NCI-H1417 treated with DMSO at 0.1 percent for 48 hours (cell line): ENCODE data around the gene NTRK1.

Source experiments
- DNase-seq: peaks from one replicate; lab custom pipeline; 2025; lab: John Stamatoyannopoulos, UW

NTRK1 gene

DNA sequence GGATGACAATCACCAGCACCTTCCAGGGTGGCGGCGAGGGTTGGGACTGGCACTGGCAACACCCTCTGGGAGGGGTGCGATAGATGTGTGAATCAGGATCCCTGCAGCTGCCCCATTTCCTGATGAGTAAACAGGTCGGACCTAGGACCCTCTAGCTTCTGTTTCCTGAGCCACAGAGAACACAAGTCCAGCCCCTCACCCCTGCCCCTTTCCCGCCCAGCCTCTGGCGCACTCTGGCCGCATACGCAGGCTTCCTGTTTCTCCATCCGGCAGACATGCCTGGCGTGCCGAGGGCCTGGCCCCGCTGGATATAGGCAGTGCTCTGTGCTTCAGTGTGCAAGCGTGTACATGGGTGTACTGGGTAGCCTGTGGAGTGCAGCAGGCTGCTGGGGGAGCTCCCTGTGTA is 37.5 kb downstream of the NTRK1 start:
- no peak for DNase-seq

DNA sequence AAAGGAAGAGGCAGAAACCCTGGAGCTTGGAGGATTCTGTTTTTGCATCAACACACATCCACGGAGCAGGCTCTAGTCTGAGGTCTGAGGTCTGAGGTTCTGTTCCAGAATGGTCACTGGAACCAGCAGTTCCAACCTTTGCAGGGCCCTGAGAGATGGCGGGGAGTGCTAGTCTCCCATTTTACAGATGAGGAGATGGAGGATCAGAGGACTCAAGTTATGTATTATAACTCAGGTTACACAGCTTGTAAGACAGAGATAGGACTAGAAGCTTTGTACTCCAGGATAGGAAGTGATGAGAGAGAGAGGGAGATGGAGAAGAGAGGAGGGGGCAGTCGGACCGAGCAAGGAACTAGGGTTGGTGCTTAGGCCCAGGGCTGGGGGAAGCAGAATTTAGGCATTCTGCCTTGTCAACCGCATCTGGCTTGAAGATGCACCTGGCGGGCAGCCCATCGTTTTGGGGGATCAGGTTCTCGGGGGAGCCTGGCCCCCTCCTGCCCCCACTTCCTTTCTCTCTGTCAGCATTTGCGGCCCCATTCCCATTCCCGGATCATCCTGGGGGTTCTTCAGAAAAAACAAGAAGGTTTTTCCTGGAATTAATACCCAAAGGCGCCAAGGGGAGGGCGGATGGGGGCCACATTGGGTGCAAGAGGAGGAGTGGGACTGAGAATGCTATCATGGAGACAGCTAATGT is 38.5 kb downstream of the NTRK1 start:
- DNase-seq = no peak

GRCh38 chr1:156899956-156900718 is 39.5 kb downstream of the NTRK1 start:
- no peak for DNase-seq

GRCh38 chr1:156900896-156901589 is 40.4 kb downstream of the NTRK1 start:
- DNase-seq = no peak

- DNase-seq = no peak
Measured at GRCh38 chr1:156901590-156901900, 40.9 kb downstream of the NTRK1 start.

- no peak for DNase-seq
Measured at GRCh38 chr1:156901966-156902915, 41.6 kb downstream of the NTRK1 start.

- no peak for DNase-seq
Measured at GRCh38 chr1:156903328-156904091, 42.8 kb downstream of the NTRK1 start.

- DNase-seq = no peak
Measured at GRCh38 chr1:156904187-156904959, 43.7 kb downstream of the NTRK1 start.

GRCh38 chr1:156905176-156905575 is 44.5 kb downstream of the NTRK1 start:
- DNase-seq = no peak

DNA sequence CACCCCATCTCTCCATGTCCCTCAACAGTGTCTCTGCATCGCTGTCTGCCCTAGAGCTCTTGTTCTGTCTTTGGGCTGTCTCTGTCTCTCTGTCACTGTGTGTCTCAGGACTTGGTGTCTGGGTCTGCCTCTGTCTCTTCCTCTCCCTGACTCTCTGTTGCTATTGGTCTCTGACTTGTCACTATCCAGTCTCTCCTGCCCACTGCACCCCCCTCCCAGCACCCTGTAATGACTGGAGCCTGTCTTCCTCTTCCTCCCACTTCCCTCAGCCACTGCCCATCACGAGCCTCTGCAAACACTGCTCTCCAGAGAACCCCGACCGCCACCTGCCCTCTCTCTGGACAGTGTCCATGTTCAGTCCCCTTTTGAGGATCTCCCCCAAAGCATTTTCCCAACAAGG is 45.0 kb downstream of the NTRK1 start:
- DNase-seq = no peak

- DNase-seq = no peak
Measured at GRCh38 chr1:156906206-156906906, 45.7 kb downstream of the NTRK1 start.

DNA sequence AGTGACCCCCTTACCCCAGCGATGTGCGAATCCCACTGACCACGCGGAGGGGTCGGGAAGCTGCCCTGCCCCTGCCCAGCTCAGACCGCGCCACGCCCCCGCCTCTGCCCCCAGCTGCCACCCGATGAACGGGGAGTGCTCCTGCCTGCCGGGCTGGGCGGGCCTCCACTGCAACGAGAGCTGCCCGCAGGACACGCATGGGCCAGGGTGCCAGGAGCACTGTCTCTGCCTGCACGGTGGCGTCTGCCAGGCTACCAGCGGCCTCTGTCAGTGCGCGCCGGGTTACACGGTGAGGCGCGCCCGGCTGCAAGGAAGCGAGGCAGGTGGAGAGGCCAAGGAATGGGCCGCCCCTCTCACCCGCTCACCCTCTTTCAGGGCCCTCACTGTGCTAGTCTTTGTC is 47.9 kb downstream of the NTRK1 start:
- DNase-seq = no peak

GRCh38 chr1:156908955-156909354 is 48.3 kb downstream of the NTRK1 start:
- no peak for DNase-seq

DNA sequence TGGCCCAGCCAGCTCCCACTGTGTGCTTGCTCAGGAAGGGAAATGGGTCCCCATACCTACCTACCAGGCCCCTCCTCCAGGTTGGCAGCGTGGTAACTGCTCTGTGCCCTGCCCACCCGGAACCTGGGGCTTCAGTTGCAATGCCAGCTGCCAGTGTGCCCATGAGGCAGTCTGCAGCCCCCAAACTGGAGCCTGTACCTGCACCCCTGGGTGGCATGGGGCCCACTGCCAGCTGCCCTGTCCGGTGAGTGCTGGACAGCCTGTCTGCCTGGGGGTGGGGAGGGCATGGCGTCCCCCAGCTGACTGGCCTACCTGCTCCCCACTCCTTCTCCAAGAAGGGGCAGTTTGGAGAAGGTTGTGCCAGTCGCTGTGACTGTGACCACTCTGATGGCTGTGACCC is 49.0 kb downstream of the NTRK1 start:
- no peak for DNase-seq

DNA sequence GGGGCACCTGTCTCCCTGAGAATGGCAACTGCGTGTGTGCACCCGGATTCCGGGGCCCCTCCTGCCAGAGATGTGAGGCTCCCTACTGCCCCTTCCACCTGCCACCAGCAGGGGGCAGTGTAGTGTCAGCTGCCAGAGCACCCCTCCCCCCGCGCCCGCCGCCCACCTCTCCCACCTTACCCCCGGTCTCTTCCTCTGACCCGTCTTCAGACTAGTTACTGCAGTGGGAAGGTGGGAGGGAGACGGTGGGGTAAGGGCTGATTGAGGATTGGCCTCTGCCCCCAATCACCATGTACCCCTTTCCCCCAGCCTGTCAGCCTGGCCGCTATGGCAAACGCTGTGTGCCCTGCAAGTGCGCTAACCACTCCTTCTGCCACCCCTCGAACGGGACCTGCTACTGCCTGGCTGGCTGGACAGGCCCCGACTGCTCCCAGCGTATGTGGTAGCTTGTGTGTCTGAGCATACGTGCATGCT is 49.7 kb downstream of the NTRK1 start:
- DNase-seq = no peak

DNA sequence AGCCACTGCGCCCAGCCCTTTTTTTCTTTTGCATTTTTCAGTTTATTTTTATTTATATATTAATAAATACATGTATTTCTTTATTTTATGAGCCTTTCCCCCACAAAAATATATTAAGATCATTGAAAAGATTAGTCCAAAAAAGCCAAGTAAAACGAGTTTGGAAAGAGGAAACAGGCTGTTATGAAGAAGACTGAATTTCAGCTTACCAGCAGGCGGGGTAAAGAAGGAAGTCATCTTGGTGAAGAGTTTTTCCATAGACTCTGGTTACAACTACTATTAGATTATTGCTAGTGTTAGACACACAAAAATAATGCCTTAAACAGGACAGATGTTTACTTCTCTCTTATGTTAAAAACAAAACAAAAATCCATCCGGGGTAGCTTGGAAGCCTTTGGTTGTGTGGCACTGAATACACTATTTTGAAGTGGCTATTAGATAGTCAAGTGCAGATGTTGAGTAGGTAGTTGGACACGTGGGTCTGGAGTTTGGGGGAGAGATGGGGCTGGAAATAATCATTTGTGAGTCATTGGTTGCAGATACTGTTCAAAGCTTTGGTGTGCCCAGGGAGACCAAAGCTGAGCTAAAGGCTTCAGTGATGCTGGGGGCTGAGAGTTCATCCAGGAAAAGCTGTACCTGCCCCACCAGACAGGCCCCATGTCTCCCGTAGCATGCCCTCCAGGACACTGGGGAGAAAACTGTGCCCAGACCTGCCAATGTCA is 51.1 kb downstream of the NTRK1 start:
- DNase-seq = no peak

GRCh38 chr1:156912310-156912709 is 51.6 kb downstream of the NTRK1 start:
- no peak for DNase-seq

DNA sequence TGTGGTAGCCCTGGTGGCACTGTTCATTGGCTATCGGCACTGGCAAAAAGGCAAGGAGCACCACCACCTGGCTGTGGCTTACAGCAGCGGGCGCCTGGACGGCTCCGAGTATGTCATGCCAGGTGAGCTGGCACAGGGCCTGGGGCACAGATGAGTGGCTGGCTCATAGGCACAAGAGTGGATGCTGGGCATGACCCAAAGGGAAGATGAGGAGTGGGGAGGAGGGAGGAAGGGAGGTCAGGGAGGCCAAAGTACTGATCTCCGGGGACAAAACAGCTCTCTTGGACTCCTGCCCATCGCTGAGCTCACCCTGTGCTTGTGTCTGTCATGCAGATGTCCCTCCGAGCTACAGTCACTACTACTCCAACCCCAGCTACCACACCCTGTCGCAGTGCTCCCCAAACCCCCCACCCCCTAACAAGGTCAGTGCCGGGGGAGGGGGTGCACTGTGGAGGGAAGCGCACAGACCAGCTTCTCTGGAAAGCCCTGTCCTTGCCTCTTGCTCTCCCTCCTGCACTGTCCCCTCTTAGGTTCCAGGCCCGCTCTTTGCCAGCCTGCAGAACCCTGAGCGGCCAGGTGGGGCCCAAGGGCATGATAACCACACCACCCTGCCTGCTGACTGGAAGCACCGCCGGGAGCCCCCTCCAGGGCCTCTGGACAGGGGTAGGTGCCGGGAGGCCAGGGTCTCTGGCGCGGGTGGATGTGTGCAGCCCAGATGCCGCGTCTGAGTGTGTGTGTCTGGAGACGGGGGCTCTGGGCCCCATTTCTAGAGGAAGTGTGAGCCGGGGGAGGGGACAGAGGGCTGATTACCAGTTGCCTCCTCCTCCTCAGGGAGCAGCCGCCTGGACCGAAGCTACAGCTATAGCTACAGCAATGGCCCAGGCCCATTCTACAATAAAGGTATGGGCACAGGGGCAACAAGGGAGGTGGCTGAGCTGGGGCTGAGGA is 52.5 kb downstream of the NTRK1 start:
- no peak for DNase-seq
